ENCODE results near the gene CRYGA. TPM values are rescaled to one million over a fixed set of nuclear protein-coding genes. Genes with fewer than 3 reads are reported as not detected.
"Not testable (repeated sequence)": the region's sequence is repeated elsewhere in the genome, so short reads cannot be mapped to it uniquely, and the experiment has no call there.

CRYGA gene
- total RNA-seq, 1 donor from 2014 or later: not detected

- Histone ChIP-seq H3K27me3 (ENCODE audit: control insufficient read depth in 3 of 3, insufficient read depth in 3 of 3, low read length in 3 of 3) (peaks cover 2 to 15% (median 12%) of the 10 kb centered on the region in 3 donors), H3K9ac (ENCODE audit: low read depth in 1 of 3, low read length in 3 of 3) (no peak overlapping the region), H3K9me3 (ENCODE audit: control insufficient read depth in 3 of 3, low read length in 3 of 3) (no peaks in the 10 kb centered on the region), H3K4me1 (ENCODE audit: control insufficient read depth in 3 of 3, insufficient read depth in 3 of 3, low read length in 3 of 3) (no peaks in the 10 kb centered on the region), H3K36me3 (ENCODE audit: control insufficient read depth in 3 of 3, insufficient read depth in 3 of 3, low read length in 3 of 3) (no peaks in the 10 kb centered on the region), H3K4me3 (ENCODE audit: low read length in 3 of 3) (no peak overlapping the region), H3K27ac (ENCODE audit: low read depth, low read length) (no peak overlapping the region)
Measured at GRCh38 chr2:208127090-208127489, 36.3 kb downstream of the CRYGA start.

- Histone ChIP-seq H3K9ac (ENCODE audit: low read depth in 1 of 3, low read length in 3 of 3) (no peak overlapping the region), H3K9me3 (ENCODE audit: control insufficient read depth in 3 of 3, low read length in 3 of 3) (no peaks in the 10 kb centered on the region), H3K36me3 (ENCODE audit: control insufficient read depth in 3 of 3, insufficient read depth in 3 of 3, low read length in 3 of 3) (no peaks in the 10 kb centered on the region), H3K27me3 (ENCODE audit: control insufficient read depth in 3 of 3, insufficient read depth in 3 of 3, low read length in 3 of 3) (peaks cover 2 to 15% (median 12%) of the 10 kb centered on the region in 3 donors), H3K4me3 (ENCODE audit: low read length in 3 of 3) (no peak overlapping the region), H3K27ac (ENCODE audit: low read depth, low read length) (no peak overlapping the region), H3K4me1 (ENCODE audit: control insufficient read depth in 3 of 3, insufficient read depth in 3 of 3, low read length in 3 of 3) (no peaks in the 10 kb centered on the region)
Measured at GRCh38 chr2:208125251-208125650, 38.1 kb downstream of the CRYGA start.

- not testable (repeated sequence) for H3K9me3 ChIP-seq (ENCODE audit: control insufficient read depth in 3 of 3, low read length in 3 of 3); H3K9ac ChIP-seq (ENCODE audit: low read depth in 1 of 3, low read length in 3 of 3); H3K4me3 ChIP-seq (ENCODE audit: low read length in 3 of 3); H3K36me3 ChIP-seq (ENCODE audit: control insufficient read depth in 3 of 3, insufficient read depth in 3 of 3, low read length in 3 of 3); H3K27ac ChIP-seq (ENCODE audit: low read depth, low read length); H3K4me1 ChIP-seq (ENCODE audit: control insufficient read depth in 3 of 3, insufficient read depth in 3 of 3, low read length in 3 of 3)
- peaks cover 2 to 15% (median 12%) of the 10 kb centered on the region in 3 donors for H3K27me3 ChIP-seq (ENCODE audit: control insufficient read depth in 3 of 3, insufficient read depth in 3 of 3, low read length in 3 of 3)
Measured at GRCh38 chr2:208124013-208124715, 39.2 kb downstream of the CRYGA start, which contains the start of gene CRYGD. Gene CRYGD (minus strand): TSS chr2:208124524. CDS start chr2:208124473, 51 bp downstream.

GRCh38 chr2:208122248-208122647, 41.1 kb downstream of the CRYGA start:
- H3K27me3 ChIP-seq (ENCODE audit: control insufficient read depth in 3 of 3, insufficient read depth in 3 of 3, low read length in 3 of 3): peaks cover 2 to 15% (median 12%) of the 10 kb centered on the region in 3 donors
- no peak overlapping the region for H3K9ac ChIP-seq (ENCODE audit: low read depth in 1 of 3, low read length in 3 of 3)
- H3K4me1 ChIP-seq (ENCODE audit: control insufficient read depth in 3 of 3, insufficient read depth in 3 of 3, low read length in 3 of 3): no peaks in the 10 kb centered on the region
- H3K9me3 ChIP-seq (ENCODE audit: control insufficient read depth in 3 of 3, low read length in 3 of 3): no peaks in the 10 kb centered on the region
- no peak overlapping the region for H3K27ac ChIP-seq (ENCODE audit: low read depth, low read length)
- H3K4me3 ChIP-seq (ENCODE audit: low read length in 3 of 3): no peak overlapping the region
- no peaks in the 10 kb centered on the region for H3K36me3 ChIP-seq (ENCODE audit: control insufficient read depth in 3 of 3, insufficient read depth in 3 of 3, low read length in 3 of 3)

GRCh38 chr2:208118918-208119317, 44.5 kb downstream of the CRYGA start:
- H3K4me3 ChIP-seq (ENCODE audit: low read length in 3 of 3): no peak overlapping the region
- H3K36me3 ChIP-seq (ENCODE audit: control insufficient read depth in 3 of 3, insufficient read depth in 3 of 3, low read length in 3 of 3): no peaks in the 10 kb centered on the region
- H3K9me3 ChIP-seq (ENCODE audit: control insufficient read depth in 3 of 3, low read length in 3 of 3): no peaks in the 10 kb centered on the region
- H3K27ac ChIP-seq (ENCODE audit: low read depth, low read length): no peak overlapping the region
- H3K4me1 ChIP-seq (ENCODE audit: control insufficient read depth in 3 of 3, insufficient read depth in 3 of 3, low read length in 3 of 3): no peaks in the 10 kb centered on the region
- H3K9ac ChIP-seq (ENCODE audit: low read depth in 1 of 3, low read length in 3 of 3): no peak overlapping the region
- peaks cover 0 to 6% (median 5%) of the 10 kb centered on the region in 3 donors for H3K27me3 ChIP-seq (ENCODE audit: control insufficient read depth in 3 of 3, insufficient read depth in 3 of 3, low read length in 3 of 3)

- not testable (repeated sequence) for H3K27me3 ChIP-seq (ENCODE audit: control insufficient read depth in 3 of 3, insufficient read depth in 3 of 3, low read length in 3 of 3); H3K9me3 ChIP-seq (ENCODE audit: control insufficient read depth in 3 of 3, low read length in 3 of 3); H3K4me1 ChIP-seq (ENCODE audit: control insufficient read depth in 3 of 3, insufficient read depth in 3 of 3, low read length in 3 of 3); H3K9ac ChIP-seq (ENCODE audit: low read depth in 1 of 3, low read length in 3 of 3); H3K36me3 ChIP-seq (ENCODE audit: control insufficient read depth in 3 of 3, insufficient read depth in 3 of 3, low read length in 3 of 3); H3K27ac ChIP-seq (ENCODE audit: low read depth, low read length); H3K4me3 ChIP-seq (ENCODE audit: low read length in 3 of 3)
Measured at GRCh38 chr2:208117390-208117789, 46.0 kb downstream of the CRYGA start.

GRCh38 chr2:208112969-208113368, 50.4 kb downstream of the CRYGA start:
- peaks cover 3 to 14% (median 3%) of the 10 kb centered on the region in 3 donors for H3K27me3 ChIP-seq (ENCODE audit: control insufficient read depth in 3 of 3, insufficient read depth in 3 of 3, low read length in 3 of 3)
- H3K4me3 ChIP-seq (ENCODE audit: low read length in 3 of 3): no peak overlapping the region
- no peak overlapping the region for H3K27ac ChIP-seq (ENCODE audit: low read depth, low read length)
- H3K36me3 ChIP-seq (ENCODE audit: control insufficient read depth in 3 of 3, insufficient read depth in 3 of 3, low read length in 3 of 3): no peaks in the 10 kb centered on the region
- H3K4me1 ChIP-seq (ENCODE audit: control insufficient read depth in 3 of 3, insufficient read depth in 3 of 3, low read length in 3 of 3): peaks cover 0 to 3% (median 0%) of the 10 kb centered on the region in 3 donors
- H3K9ac ChIP-seq (ENCODE audit: low read depth in 1 of 3, low read length in 3 of 3): no peak overlapping the region
- no peaks in the 10 kb centered on the region for H3K9me3 ChIP-seq (ENCODE audit: control insufficient read depth in 3 of 3, low read length in 3 of 3)

GRCh38 chr2:208112273-208112745, 51.1 kb downstream of the CRYGA start:
- H3K9ac ChIP-seq (ENCODE audit: low read depth in 1 of 3, low read length in 3 of 3); H3K4me1 ChIP-seq (ENCODE audit: control insufficient read depth in 3 of 3, insufficient read depth in 3 of 3, low read length in 3 of 3); H3K36me3 ChIP-seq (ENCODE audit: control insufficient read depth in 3 of 3, insufficient read depth in 3 of 3, low read length in 3 of 3); H3K27ac ChIP-seq (ENCODE audit: low read depth, low read length); H3K4me3 ChIP-seq (ENCODE audit: low read length in 3 of 3); H3K9me3 ChIP-seq (ENCODE audit: control insufficient read depth in 3 of 3, low read length in 3 of 3): not testable (repeated sequence)
- H3K27me3 ChIP-seq (ENCODE audit: control insufficient read depth in 3 of 3, insufficient read depth in 3 of 3, low read length in 3 of 3): peaks cover 3 to 14% (median 3%) of the 10 kb centered on the region in 3 donors

Other genes with a start within 250 kb of the CRYGA start
- gene PLEKHM3, start 138.1 kb downstream of the CRYGA start, total RNA-seq: 20.9 TPM
- gene CRYGD, start 39.1 kb downstream of the CRYGA start, total RNA-seq: not detected
- not detected for gene CRYGC, start 33.8 kb downstream of the CRYGA start, total RNA-seq
- gene CRYGB, start 17.4 kb downstream of the CRYGA start, total RNA-seq: not detected
- not detected for gene C2orf80, start 26.4 kb upstream of the CRYGA start, total RNA-seq
- gene IDH1, start 91.5 kb upstream of the CRYGA start, total RNA-seq: 65.2 TPM
- 22.4 TPM for gene PIKFYVE, start 102.7 kb upstream of the CRYGA start, total RNA-seq
- 0.52 TPM for gene PTH2R, start 243.2 kb upstream of the CRYGA start, total RNA-seq

All from skeletal muscle tissue (tissue), 4 donors.